ENCODE results near the gene CDH23.

Gene CDH23

GRCh38 chr10:71697938-71698709 lies 301.4 kb downstream of the CDH23 start:
- DNase-seq, result peak; percentile 59

DNA sequence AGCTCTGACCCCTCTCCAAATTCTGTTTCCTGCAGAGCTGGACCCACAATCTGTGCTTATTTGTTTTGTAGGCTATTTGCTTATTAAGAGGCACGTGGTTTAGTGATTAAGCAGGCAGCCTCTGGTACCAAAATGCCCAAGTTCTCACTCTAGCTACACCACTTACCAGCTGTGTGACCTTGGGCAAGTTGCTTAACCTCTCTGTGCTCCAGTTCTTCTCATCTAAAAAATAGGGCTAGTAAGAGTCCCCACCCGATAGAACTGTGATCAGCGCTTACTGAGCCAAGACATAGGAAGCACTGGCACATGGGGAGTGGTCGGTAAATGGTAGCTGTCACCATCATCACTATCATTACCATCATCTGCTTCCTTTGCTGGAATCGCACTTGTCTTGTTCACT lies 302.0 kb downstream of the CDH23 start:
- no peak for DNase-seq

- DNase-seq, result no peak
These were observed 304.1 kb downstream of the CDH23 start for GRCh38 chr10:71700731-71701368.

DNA sequence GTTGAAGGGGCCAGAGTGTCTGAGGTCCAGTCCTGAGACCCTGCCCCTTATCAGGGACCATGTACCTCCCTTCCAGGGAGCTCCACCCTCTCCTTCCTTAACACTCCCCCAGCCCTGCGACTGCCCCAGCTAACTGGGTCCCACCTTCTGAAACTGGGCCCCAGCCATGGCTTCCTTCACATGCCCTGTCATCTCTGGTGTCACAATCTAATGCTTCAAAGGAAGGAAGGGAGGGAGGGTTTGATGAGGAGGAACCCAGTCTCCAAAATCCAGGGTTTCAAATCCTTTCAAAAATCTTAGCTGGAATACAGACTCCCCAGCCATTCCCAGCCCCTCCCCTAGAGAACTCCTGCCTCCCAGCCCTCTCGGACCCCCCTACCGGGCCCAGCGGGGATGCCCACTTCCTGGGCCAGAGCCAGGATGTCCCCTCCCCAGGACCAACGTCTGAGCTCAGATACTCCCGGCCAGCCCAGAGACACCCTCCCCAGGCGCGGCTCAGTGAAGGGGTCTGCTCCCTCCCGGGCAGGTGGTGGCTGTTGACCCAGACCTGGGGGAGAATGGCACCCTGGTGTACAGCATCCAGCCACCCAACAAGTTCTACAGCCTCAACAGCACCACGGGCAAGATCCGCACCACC lies 304.9 kb downstream of the CDH23 start:
- no peak for DNase-seq

DNA sequence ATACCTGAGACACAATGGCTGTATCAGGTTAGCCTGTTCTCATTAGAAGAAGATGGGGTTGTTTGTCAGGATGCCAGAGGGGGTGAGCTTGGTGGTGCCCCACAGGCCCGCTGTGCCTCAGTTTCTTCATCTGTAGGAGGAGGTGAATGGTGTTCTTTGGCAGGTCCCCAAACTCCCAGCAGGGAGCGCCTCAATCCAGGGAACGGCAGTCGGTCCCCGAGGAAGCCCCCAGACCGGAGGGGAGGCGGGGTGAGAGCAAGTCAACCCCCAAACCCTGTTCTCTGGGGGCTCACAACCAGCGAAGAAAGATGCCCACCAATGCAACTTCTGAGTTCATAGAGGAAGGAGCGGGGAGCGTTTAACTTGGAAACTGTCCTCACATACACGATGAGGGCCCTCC lies 306.9 kb downstream of the CDH23 start:
- DNase-seq, result no peak

GRCh38 chr10:71704816-71705215 lies 308.1 kb downstream of the CDH23 start:
- DNase-seq, result no peak

GRCh38 chr10:71705582-71705981 lies 308.9 kb downstream of the CDH23 start:
- DNase-seq, result no peak

- no peak for DNase-seq
These were observed 309.7 kb downstream of the CDH23 start for GRCh38 chr10:71706216-71707121.

- no peak for DNase-seq
These were observed 310.6 kb downstream of the CDH23 start for GRCh38 chr10:71707240-71707789.

GRCh38 chr10:71708301-71708703 lies 311.6 kb downstream of the CDH23 start:
- DNase-seq, result peak; percentile 69

DNA sequence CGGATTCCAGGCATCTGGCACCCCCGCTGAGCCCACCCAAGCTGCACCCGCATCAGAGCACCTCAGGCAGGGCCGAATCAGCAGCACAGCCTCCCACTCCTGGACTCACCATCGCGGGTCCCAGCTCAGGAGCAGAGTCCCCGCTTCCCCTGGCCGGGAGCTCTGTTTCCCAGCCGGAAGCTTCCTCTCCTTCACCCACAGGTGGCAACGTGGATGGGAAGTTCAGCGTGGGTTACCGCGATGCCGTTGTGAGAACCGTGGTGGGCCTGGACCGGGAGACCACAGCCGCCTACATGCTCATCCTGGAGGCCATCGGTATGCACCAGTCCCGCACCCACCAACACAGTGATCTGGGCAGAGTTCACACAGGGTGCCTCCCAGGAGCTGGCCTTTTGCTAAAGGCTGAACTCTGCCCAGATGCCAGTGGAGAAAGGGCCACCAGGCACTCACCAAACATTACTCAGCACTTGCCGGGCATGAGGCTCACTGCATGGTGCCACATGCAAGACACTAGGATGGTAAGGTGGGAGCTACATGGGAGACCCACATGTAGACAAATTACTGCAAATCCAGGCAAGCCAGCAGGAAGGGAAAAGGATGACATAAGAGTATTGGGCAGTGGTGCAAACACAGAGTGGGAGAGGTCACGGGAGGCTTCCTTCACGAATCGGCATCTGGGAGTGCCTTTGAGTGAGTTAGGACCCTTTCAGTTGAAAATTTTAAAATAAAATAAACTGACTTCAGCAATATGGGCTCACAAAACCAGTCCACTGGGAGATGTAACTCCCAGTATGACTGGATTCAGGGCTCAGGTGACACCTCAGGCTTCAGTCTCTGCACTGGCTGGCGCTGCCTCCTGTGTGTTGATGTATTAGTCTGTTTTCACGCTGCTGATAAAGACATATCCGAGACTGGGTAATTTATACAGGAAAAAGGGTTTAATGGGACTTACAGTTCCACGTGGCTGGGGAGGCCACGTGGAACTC lies 312.5 kb downstream of the CDH23 start:
- no peak for DNase-seq

DNA sequence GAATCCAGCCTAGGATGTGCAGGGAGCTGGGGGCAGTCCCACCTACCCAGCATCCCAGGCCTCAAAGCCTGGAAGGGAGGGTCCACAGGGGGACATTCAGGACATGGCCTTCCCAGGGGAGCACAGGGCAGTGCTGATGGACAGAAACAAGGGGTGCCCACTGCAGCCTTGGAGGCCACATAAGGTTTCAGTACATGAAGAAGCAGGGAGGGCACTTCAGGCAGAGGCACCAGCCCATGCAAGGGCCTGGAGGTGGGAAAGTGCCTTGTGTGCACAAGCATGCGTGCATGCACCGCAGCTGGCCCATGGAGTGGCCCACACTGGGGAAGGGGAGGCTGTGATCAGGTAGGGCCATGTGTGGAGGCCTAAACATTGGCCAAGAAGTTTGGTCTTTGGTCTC lies 313.8 kb downstream of the CDH23 start:
- DNase-seq, result no peak

GRCh38 chr10:71711052-71711623 lies 314.4 kb downstream of the CDH23 start:
- no peak for DNase-seq

DNA sequence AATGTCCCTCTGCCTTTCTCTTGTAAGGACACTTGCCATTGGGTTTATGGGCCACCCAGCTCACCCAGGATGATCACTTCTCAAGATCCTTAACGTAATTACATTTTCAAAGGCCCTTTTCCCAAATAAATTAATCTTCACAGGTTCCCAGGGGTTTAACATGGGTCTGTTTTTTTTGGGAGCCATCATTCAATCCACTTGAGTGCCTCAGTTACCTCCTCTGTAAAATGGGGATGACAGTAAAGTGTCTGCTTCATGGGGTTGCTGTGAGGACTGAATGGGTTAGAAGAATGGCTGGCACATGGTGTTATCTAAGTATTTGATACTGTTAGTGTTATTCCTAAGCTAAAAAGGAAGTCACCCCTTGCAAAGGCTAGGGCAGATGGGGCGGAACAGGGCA lies 315.4 kb downstream of the CDH23 start:
- no peak for DNase-seq

DNA sequence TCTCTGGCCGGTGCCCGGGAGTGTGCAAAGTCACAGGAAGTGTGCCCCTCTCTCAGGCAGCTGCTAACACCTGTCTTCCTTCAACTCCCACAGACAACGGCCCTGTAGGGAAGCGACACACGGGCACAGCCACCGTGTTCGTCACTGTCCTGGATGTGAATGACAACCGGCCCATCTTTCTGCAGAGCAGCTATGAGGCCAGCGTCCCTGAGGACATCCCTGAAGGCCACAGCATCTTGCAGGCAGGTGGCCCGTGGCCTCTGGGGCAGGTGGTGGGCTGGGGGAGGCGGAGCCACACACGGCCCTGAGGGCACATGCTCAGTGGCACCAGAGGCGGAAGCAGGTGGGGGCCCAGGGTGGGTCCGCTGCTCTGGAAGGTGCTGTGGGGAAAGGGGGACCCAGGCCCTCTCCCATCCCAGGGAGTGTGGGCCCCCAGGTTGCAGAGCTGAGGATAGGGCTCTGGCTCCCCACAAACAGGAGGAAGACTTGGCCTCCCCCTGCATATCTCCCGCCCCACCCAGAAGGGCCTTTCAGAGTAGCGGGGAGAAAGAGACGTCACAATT lies 315.9 kb downstream of the CDH23 start:
- DNase-seq, result no peak

DNA sequence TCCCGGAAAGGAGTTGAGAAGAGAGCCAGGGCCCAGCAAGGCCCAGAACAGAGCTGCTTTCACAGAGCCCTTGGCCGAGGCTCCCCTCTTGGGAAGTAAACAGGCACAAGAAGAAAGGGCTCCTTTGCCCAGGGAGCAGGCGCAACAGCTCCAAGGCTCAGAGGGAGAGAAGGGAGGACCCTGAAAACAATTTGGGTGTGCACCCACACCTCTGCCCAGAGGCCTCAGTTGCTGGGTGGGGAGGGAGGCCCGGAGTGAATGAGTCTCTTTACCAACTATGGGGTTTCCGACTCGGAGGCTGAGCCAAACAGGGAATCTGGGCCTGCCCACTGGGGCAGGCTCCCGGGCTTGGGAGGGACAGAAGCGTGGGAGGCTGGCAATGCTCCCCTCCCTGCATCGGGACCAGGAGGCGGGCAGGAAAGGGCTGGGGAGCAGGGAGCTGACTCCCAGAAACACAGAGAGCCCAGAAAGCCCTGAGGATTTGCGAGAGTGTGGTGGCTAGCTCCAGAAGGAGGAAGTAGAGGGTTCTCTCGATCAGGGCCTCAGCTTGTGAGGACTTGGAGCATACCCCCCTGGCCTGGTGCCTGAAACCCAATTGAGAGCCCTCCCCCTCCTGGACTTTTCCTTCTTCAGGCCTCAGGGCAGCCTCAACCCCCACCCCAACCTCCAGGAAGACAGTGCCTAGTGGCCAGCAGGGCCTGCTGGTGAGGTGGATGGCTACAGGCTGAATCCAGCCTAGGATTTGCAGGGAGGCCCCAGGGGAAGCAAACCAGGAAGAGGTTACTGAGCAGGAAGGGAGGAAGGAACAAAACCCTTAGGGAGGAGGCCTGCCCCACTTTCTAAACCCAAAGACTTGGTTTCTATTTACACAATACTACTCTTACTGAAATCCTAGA lies 316.7 kb downstream of the CDH23 start:
- DNase-seq, result peak; percentile 57

DNA sequence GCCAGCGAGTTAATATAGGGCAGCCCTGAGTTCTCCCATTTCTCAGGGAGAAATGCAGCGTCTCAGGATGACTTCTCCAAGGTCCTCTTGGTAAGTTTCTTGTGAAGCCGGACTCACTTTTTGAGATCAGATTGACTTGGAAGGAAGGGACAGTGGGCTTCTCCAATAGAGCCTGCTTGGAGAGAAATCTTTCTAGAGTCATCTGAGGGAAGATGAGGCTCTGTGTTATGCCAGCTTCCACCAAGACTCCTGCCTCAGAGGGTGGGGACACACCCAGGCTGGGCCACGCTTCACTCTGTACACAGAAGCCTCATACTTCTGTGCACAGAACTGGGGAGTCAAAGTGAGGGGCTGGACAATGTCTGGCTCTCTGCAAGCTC lies 317.3 kb downstream of the CDH23 start:
- DNase-seq, result no peak

- DNase-seq, result no peak
These were observed 317.9 kb downstream of the CDH23 start for GRCh38 chr10:71714592-71714991.

DNA sequence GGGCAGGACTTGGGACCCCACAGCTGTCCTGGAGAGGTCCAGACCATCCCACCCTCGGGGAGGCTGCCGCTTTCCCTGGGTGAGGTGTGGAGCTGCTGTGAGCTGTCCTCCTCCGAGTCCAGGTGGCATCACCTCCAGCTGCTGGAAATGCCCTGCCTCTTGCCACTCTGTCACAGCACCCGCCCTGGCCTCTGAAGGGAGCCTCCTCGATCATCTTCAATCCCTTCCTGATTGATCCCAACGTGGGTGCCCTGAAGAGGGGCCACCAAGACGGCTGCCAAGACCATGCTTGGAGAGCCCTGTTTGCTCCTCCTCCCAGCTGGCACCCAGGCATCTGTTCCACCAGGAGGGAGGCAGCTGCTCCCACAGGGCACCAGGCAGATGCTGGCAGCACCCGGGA lies 318.3 kb downstream of the CDH23 start:
- no peak for DNase-seq

DNA sequence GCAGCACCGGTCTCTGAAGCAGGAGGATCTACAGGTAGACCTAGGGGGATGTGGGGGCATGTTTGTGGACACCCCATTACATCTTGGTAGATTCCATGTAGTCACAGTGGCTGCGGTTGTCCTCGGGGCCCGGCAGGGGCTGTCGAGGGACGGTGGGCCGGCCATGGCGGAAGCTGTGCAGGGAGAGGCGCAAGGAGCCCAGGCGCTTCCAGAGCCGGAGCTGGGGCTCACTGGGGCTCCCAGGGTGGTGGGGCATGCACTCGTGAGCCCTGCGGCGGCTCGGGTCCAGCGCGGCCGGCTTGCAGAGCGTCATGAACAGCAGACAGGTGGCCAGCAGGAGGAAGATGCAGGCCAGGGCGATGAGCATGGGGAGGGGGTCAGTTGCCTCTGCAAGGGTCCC lies 319.1 kb downstream of the CDH23 start:
- DNase-seq, result no peak

Measured in CD4-positive, alpha-beta T cell treated with Interleukin-17A for 1 hour (primary cell).